ENCODE results near the gene CHRND. TPM values are rescaled to one million over a fixed set of nuclear protein-coding genes. Genes with fewer than 3 reads are reported as not detected.

CHRND gene
- total RNA-seq, 1 donor from 2014 or later = not detected

DNA sequence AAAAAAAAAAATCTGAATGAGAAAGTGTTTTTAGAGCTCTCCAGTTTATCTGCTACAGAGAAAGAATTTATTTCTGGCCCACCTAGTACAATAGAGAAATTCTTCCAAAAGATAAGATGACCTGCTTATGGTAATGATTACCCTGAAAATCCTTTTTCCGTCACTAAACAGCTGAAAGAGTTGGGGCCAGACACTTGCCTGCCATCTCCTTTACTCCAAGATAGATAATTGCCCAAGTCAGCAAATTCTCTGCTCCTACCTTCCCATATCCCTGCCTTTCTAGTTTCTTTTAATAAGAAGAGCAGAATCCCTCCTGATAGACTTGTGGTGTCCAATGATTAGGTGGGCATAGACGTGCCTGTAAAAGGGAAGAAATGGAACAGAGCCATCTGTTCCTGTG is 52.7 kb downstream of the CHRND start:
- no peak for DNase-seq
- no peak overlapping the region for H3K27ac ChIP-seq (replicated peaks)
- TF ChIP-seq, protein P1, sequence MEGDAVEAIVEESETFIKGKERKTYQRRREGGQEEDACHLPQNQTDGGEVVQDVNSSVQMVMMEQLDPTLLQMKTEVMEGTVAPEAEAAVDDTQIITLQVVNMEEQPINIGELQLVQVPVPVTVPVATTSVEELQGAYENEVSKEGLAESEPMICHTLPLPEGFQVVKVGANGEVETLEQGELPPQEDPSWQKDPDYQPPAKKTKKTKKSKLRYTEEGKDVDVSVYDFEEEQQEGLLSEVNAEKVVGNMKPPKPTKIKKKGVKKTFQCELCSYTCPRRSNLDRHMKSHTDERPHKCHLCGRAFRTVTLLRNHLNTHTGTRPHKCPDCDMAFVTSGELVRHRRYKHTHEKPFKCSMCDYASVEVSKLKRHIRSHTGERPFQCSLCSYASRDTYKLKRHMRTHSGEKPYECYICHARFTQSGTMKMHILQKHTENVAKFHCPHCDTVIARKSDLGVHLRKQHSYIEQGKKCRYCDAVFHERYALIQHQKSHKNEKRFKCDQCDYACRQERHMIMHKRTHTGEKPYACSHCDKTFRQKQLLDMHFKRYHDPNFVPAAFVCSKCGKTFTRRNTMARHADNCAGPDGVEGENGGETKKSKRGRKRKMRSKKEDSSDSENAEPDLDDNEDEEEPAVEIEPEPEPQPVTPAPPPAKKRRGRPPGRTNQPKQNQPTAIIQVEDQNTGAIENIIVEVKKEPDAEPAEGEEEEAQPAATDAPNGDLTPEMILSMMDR (IDR thresholded peaks at IDR 0.05; ENCODE audit: borderline replicate concordance) = no peak
- intact Hi-C loops (cut with micrococcal nuclease) = no loop called here
- no peaks in the 10 kb centered on the region for H3K27me3 ChIP-seq (ENCODE audit: low read depth)
- H3K4me1 ChIP-seq = peaks cover 19% of the 10 kb centered on the region
- no peak overlapping the region for H3K4me3 ChIP-seq
- peaks cover 63% of the 10 kb centered on the region for H3K36me3 ChIP-seq
- H3K9me3 ChIP-seq (replicated peaks) = no peaks in the 10 kb centered on the region

DNA sequence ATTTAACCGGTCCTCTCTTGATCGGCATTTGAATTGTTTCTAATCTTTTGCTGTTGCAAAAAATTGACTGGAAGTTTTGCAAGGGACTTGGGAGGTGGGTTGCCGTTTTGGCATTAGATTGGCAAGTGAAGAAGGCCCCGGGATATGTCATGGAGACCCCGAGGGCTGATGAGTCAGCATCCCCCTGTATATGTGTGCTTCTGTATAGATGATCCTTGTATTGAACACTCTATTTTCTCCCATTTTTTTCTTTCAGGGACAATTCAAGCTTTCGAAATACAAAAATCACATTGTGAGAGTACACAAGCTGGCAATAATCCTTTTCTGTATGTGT is 54.7 kb downstream of the CHRND start:
- H3K36me3 ChIP-seq = peaks cover 51% of the 10 kb centered on the region
- TF ChIP-seq, protein P1 (IDR thresholded peaks at IDR 0.05; ENCODE audit: borderline replicate concordance) = no peak
- peaks cover 8% of the 10 kb centered on the region for H3K9me3 ChIP-seq (replicated peaks)
- no peak overlapping the region for H3K4me3 ChIP-seq
- intact Hi-C loops (cut with micrococcal nuclease) = no loop called here
- no peaks in the 10 kb centered on the region for H3K27me3 ChIP-seq (ENCODE audit: low read depth)
- DNase-seq = no peak
- no peak overlapping the region for H3K27ac ChIP-seq (replicated peaks)
- peaks cover 19% of the 10 kb centered on the region for H3K4me1 ChIP-seq

DNA sequence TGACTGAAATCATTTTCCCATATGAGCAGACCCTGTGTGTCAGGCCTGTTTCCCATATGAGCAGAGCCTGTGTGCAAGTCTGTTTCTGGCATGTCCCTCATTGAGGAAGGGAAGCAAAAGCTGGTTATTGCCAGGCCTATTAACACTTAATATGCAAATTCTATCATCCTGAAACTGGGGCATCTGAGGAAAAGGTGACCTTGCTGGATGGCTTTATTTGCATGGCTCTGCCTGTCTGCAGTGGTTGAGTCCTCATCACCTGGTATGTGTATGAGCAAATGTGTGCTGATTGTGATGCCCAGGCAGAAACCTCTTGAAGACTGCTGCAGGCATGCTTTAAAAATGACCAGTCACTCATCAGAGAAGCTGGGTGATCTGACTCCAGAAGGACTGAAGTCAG is 55.8 kb downstream of the CHRND start:
- Histone ChIP-seq H3K4me3 (no peak overlapping the region), H3K27me3 (ENCODE audit: low read depth) (no peaks in the 10 kb centered on the region), H3K9me3 (replicated peaks) (peaks cover 8% of the 10 kb centered on the region), H3K4me1 (peaks cover 19% of the 10 kb centered on the region), H3K27ac (replicated peaks) (no peak overlapping the region), H3K36me3 (peaks cover 41% of the 10 kb centered on the region)
- intact Hi-C loops (cut with micrococcal nuclease) = no loop called here
- TF ChIP-seq, protein P1 (IDR thresholded peaks at IDR 0.05; ENCODE audit: borderline replicate concordance) = no peak
- no peak for DNase-seq

DNA sequence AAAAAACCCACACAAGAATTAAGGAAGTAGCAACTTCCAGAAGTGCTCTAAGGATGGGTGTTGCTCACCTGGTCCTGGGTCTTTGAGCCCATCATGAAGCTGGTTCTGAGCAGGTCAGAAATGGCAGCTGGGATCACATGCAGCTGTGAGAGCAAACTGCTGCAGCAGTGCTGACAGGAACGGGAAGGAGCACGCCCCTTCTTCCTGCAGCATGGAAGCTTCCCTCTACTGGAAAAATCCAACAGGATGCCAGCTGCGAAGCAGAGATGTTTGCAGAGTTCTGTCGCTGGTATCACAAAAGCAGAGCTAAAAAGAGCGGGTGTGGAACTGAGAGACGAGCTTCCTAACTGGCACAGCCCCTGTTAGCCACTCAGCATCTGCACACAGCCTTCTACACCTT is 58.3 kb downstream of the CHRND start:
- peaks cover 8% of the 10 kb centered on the region for H3K9me3 ChIP-seq (replicated peaks)
- H3K4me3 ChIP-seq = no peak overlapping the region
- no peak for DNase-seq
- peaks cover 13% of the 10 kb centered on the region for H3K4me1 ChIP-seq
- H3K27me3 ChIP-seq (ENCODE audit: low read depth) = no peaks in the 10 kb centered on the region
- H3K36me3 ChIP-seq = peaks cover 32% of the 10 kb centered on the region
- intact Hi-C loops (cut with micrococcal nuclease) = no loop called here
- TF ChIP-seq, protein P1 (IDR thresholded peaks at IDR 0.05; ENCODE audit: borderline replicate concordance) = no peak
- H3K27ac ChIP-seq (replicated peaks) = no peak overlapping the region

Other genes starting within 250 kb of the CHRND start
- gene ALPP, start 147.4 kb upstream of the CHRND start, total RNA-seq = not detected
- gene ALPG, start 119.3 kb upstream of the CHRND start, total RNA-seq = not detected
- not detected for gene ALPI, start 70.0 kb upstream of the CHRND start, total RNA-seq
- not detected for gene ECEL1, start 38.3 kb upstream of the CHRND start, total RNA-seq
- not detected for gene PRSS56, start 5.8 kb upstream of the CHRND start, total RNA-seq
- not detected for gene CHRNG, start 13.5 kb downstream of the CHRND start, total RNA-seq
- 2.4 TPM for gene TIGD1, start 24.4 kb downstream of the CHRND start, total RNA-seq
- gene EIF4E2, start 24.5 kb downstream of the CHRND start, total RNA-seq = 44.2 TPM
- gene EFHD1, start 107.4 kb downstream of the CHRND start, total RNA-seq = 29.7 TPM
- 59.9 TPM for gene GIGYF2, start 171.2 kb downstream of the CHRND start, total RNA-seq

All from left ventricle myocardium inferior (tissue), 1 donor.